HCT116 (cell line): ENCODE measurements around the gene DPM2. TPM values are rescaled to one million over a fixed set of nuclear protein-coding genes. Genes with fewer than 3 reads are reported as not detected.

Experiments
- ATAC-seq: fragments of 200-7000 bp; cut with Tn5 transposase; 2 replicates; pipeline ENCODE4 v1.9.1; 2020; ENCODE audit warnings: mild to moderate bottlenecking, moderate library complexity
- BruUV-seq: library from RNA; stranded (reverse); fragments of 400-500 nt; replicated peaks from 2 replicates; lab custom pipeline; 2021; lab: Mats Ljungman, UMichigan
- CTCF ChIA-PET: fragments of 300-600 bp; sonication (Branson Sonifier 250); formaldehyde crosslinking; loops from one replicate; lab custom pipeline; 2021; ENCODE audit warnings: antibody characterized with exemption; lab: Charles Lee
- POLR2A ChIA-PET: fragments of 300-600, 350-600 bp; sonication (Branson Sonifier 250); formaldehyde crosslinking; loops from one replicate; lab custom pipeline; 2021; ENCODE audit warnings: antibody characterized with exemption; lab: Charles Lee
- RAD21 ChIA-PET, 2 experiments: fragments of 300-600 bp; sonication (Branson Sonifier 250); formaldehyde crosslinking; loops; one replicate each; lab custom pipeline; 2023; ENCODE audit warnings: low total read pairs in 2 of 2; ENCODE audit not compliant: uncharacterized antibody in 2 of 2, unreplicated experiment in 2 of 2, low non-redundant PET in 1 of 2; lab: Charles Lee
- DNase-seq: peaks from one replicate; pipeline ENCODE4 v3.0.0-alpha.2; 2010; ENCODE audit warnings: low read depth, low spot score
- H2AFZ ChIP-seq: fragments of 200-600 bp; shearing (Covaris generic), sonication (generic); 2 replicates; pipeline ENCODE4 v1.6.1; 2017; ENCODE audit warnings: low read depth, mixed run types, mixed read lengths, antibody characterized with exemption, low read length; ENCODE audit not compliant: poor library complexity, severe bottlenecking
- H3K27ac ChIP-seq: 2 replicates; pipeline ENCODE4 v1.5.1; 2012; ENCODE audit warnings: low read depth, low read length
- H3K27me3 ChIP-seq: fragments of 200-600 bp; sonication (generic); 2 replicates; pipeline ENCODE4 v1.6.1; 2016; ENCODE audit warnings: mixed run types, low read length, mixed read lengths; ENCODE audit not compliant: insufficient read depth
- H3K36me3 ChIP-seq, 2 experiments: fragments of 200-500 bp in 1 of 2; fragments of 200-600 bp in 1 of 2; sonication (Bioruptor generic) in 1 of 2; sonication (generic) in 1 of 2; 2 replicates each; pipeline versions ENCODE4 v1.5.1 to v1.6.1; 2014 to 2016; ENCODE audit warnings: low read length in 2 of 2, inconsistent platforms in 1 of 2, mixed read lengths in 1 of 2, mixed run types in 1 of 2; ENCODE audit not compliant: insufficient read depth in 2 of 2, control insufficient read depth in 1 of 2
- H3K4me1 ChIP-seq, 2 experiments: fragments of 200-600 bp in 1 of 2; sonication (generic) in 1 of 2; 2 replicates each; pipeline versions ENCODE4 v1.5.1 to v1.6.1; 2012 to 2017; ENCODE audit warnings: low read length in 2 of 2, inconsistent platforms in 1 of 2, mild to moderate bottlenecking in 1 of 2, mixed read lengths in 1 of 2, mixed run types in 1 of 2, moderate library complexity in 1 of 2; ENCODE audit not compliant: insufficient read depth in 2 of 2, control insufficient read depth in 1 of 2
- H3K4me2 ChIP-seq: fragments of 200-600 bp; sonication (generic); 2 replicates; pipeline ENCODE4 v1.6.1; 2017; ENCODE audit warnings: mixed run types, low read length, mixed read lengths
- H3K4me3 ChIP-seq, 2 experiments: fragments of 200-600 bp in 1 of 2; sonication (generic) in 1 of 2; replicated peaks in 1 of 2; 2 replicates each; pipeline ENCODE4 v1.5.1; 2011 to 2016; ENCODE audit warnings: low read length in 2 of 2, control low read depth in 1 of 2, low read depth in 1 of 2, mild to moderate bottlenecking in 1 of 2, mixed read lengths in 1 of 2, mixed run types in 1 of 2
- H3K79me2 ChIP-seq: fragments of 200-600 bp; sonication (generic); 2 replicates; pipeline ENCODE4 v1.6.1; 2017; ENCODE audit warnings: mild to moderate bottlenecking, mixed run types, low read length, moderate library complexity, mixed read lengths; ENCODE audit not compliant: insufficient read depth
- H3K9ac ChIP-seq: fragments of 200-600 bp; sonication (generic); 2 replicates; pipeline ENCODE4 v1.6.1; 2016; ENCODE audit warnings: low read length, mixed read lengths
- H3K9me2 ChIP-seq: fragments of 200-600 bp; sonication (generic), shearing (Covaris generic); 2 replicates; pipeline ENCODE4 v1.6.1; 2017; ENCODE audit warnings: mixed run types, mild to moderate bottlenecking, moderate library complexity; ENCODE audit not compliant: insufficient read depth
- H3K9me3 ChIP-seq, 2 experiments: fragments of 200-500 bp in 1 of 2; fragments of 200-600 bp in 1 of 2; sonication (Bioruptor generic) in 1 of 2; sonication (generic) in 1 of 2; 2 replicates each; pipeline ENCODE4 v1.6.1; 2014 to 2017; ENCODE audit warnings: low read length in 2 of 2, mixed read lengths in 2 of 2, inconsistent platforms in 1 of 2, low read depth in 1 of 2, mild to moderate bottlenecking in 1 of 2, mixed run types in 1 of 2, moderate library complexity in 1 of 2; ENCODE audit not compliant: control insufficient read depth in 1 of 2, insufficient read depth in 1 of 2
- H4K20me1 ChIP-seq: fragments of 200-600 bp; sonication (generic), shearing (Covaris generic); 2 replicates; pipeline ENCODE4 v1.6.1; 2017; ENCODE audit warnings: mixed run types, mild to moderate bottlenecking, moderate library complexity; ENCODE audit not compliant: insufficient read depth
- CEBPB ChIP-seq: IDR thresholded peaks from 2 replicates; pipeline ENCODE4 v1.6.1; 2012; ENCODE audit warnings: low read depth
- EGR1 ChIP-seq: IDR thresholded peaks from 2 replicates; pipeline ENCODE4 v1.6.1; 2012; ENCODE audit warnings: low read depth
- REST ChIP-seq: IDR thresholded peaks from 2 replicates; pipeline ENCODE4 v1.6.1; 2012; ENCODE audit warnings: low read depth
- intact Hi-C: fragments of 100-400 bp; cut with micrococcal nuclease; formaldehyde crosslinking; loops from 2 replicates; pipeline ENCODE4 v1.10.0; 2022
- total RNA-seq: library from RNA; stranded (reverse); gene quantifications from one replicate; pipeline ENCODE4 v1.2.1, GENCODE V29; 2021; ENCODE audit not compliant: unreplicated experiment
- TF ChIP-seq, protein P1 (sequence below): IDR thresholded peaks from 2 replicates; pipeline ENCODE4 v1.6.1; 2012

DPM2 gene
- total RNA-seq, 1 experiment from 2014 or later: 54.6 TPM

DNA sequence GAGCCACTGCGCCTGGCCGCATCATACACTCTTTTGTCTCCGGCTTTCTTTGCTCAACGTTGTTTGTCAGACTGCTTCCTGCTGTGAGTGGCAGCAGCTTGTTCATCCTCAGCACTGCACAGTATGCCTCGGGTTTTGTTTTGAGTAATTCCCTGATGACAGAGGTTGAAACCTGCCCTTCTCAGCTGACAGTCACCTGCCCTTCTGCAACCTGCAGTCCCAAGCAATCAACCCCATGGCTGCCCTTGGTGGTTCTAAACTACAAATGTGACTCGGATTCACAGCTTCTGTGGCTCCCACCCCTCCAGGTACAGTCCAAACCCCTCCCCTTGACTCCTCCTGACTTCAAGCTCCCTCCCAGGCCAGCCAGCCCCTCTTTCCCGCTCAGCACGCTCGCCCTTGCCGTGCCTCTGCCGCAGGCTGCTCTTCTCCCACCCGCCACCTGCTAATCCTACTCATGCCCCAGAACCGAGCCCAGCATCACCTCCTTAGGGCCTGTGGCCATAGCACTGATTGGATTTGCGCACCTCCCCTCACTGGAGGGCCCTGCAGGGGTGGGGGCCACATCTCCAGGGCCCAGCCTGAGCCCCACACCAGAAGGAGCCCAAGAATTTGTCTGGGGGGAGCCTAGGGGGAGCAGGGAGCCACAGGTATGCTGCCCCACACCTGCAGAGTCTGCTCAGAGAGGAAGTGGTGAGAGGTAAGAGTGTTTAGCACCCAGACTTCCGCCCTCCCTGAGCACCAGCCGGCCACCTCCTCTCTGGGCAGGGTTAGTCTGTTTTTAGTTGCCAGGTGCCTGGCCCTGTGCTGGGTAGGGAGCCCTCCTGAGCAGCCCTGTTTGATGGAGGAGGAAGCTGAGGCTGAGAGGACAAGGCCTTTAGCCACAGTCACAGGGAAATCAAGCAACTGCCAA lies 33.0 kb upstream of the DPM2 start:
- DNase-seq: no peak
- ChIA-PET CTCF (interaction anchor here (0.8 to 2.0 kb wide), 2 partner anchors 28 to 147 kb away, joined by 3 to 4 read pairs; no protein-coding TSS in a partner anchor), RAD21 (interaction anchor here in 1 of 2 experiments (0.7 kb wide), 1 partner anchor 15 kb away, joined by 3 read pairs; no protein-coding TSS in a partner anchor), POLR2A (no interaction called here)
- no peaks in the 10 kb centered on the region for H3K36me3 ChIP-seq
- peaks cover 67 to 76% of the 10 kb centered on the region in 2 experiments for H3K4me1 ChIP-seq
- H2AFZ ChIP-seq: no peak overlapping the region
- no peak for ATAC-seq
- H4K20me1 ChIP-seq: no peaks in the 10 kb centered on the region
- no peak for TF ChIP-seq CEBPB
- TF ChIP-seq, protein P1, sequence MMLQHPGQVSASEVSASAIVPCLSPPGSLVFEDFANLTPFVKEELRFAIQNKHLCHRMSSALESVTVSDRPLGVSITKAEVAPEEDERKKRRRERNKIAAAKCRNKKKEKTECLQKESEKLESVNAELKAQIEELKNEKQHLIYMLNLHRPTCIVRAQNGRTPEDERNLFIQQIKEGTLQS: no peak
- no peak for TF ChIP-seq REST
- no peak for TF ChIP-seq EGR1
- peak overlapping the region; percentile 27; the same call in 1 of the 2 replicates for H3K27ac ChIP-seq
- no TSS peak for BruUV-seq
- H3K9me2 ChIP-seq: no peaks in the 10 kb centered on the region
- no peaks in the 10 kb centered on the region for H3K9me3 ChIP-seq
- H3K9ac ChIP-seq: peak overlapping the region; percentile 22; the same call in 1 of the 2 replicates
- intact Hi-C loops: no loop called here
- no peak overlapping the region for H3K4me3 ChIP-seq
- H3K79me2 ChIP-seq: peaks cover 96% of the 10 kb centered on the region
- H3K27me3 ChIP-seq: no peaks in the 10 kb centered on the region
- peak overlapping the region; percentile 25 for H3K4me2 ChIP-seq
